GM21717 (cell line): Measurements from ENCODE around the gene MIPOL1.

Source experiments
- ATAC-seq: cut with Tn5 transposase; IDR thresholded peaks from one replicate; pipeline ENCODE4 v1.9.1; 2021; ENCODE audit warnings: mild to moderate bottlenecking, moderate library complexity; ENCODE audit not compliant: unreplicated experiment

Gene MIPOL1

GRCh38 chr14:37594238-37594970, 396.7 kb downstream of the MIPOL1 start:
- no peak for ATAC-seq

GRCh38 chr14:37594971-37595808, 397.5 kb downstream of the MIPOL1 start, which contains the start of the genes FOXA1 and TTC6:
Gene FOXA1, minus strand, starts transcription at chr14:37595249. Its CDS starts 277 bp downstream, at chr14:37594972.
Gene TTC6, plus strand, starts transcription at chr14:37595629. Its CDS starts 26,436 bp downstream, at chr14:37622065.
- ATAC-seq, result no peak

- ATAC-seq, result peak; percentile 83
Measured at GRCh38 chr14:37595809-37596621, 398.3 kb downstream of the MIPOL1 start.

- no peak for ATAC-seq
Measured at GRCh38 chr14:37596790-37597472, 399.2 kb downstream of the MIPOL1 start.

GRCh38 chr14:37597538-37597913, 399.8 kb downstream of the MIPOL1 start:
- ATAC-seq, result no peak

- no peak for ATAC-seq
Measured at GRCh38 chr14:37597914-37598746, 400.4 kb downstream of the MIPOL1 start.

DNA sequence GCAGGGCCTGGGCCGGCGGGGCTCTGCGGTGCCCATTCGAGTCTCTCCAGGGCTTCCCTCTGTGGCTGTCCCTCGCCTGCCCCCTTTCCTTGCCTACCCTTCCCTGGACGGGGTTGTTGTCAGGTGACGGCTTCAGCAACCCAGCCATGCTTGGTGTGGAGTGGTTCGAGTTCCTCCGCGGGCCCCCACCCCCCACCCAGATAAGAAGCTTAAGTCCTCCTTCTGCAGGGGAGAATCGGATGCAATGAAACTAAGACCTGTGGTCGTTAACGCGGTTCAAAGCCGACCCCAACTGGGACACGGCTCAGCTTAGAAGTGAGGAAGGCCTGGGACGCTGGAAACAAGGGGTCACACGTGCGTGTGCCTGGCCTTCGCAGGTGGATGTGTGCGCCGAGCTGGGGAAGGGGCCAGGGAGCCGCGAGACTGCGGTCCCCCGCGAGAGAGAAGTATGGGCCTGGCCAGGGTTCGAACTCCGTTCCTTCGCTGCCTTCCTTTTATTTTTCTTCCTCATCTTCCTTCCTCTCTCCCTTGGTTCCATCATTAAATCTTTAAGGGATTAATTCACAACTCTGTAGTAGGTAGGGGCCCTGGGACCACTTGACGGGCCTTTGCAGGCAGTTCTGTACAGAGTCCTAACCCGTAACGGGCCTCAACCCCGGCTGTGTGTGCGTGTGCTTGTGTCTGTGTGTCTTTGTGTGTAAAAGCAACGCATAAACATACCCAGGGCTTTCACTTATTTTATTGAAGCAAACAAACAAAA, 401.2 kb downstream of the MIPOL1 start:
- no peak for ATAC-seq

DNA sequence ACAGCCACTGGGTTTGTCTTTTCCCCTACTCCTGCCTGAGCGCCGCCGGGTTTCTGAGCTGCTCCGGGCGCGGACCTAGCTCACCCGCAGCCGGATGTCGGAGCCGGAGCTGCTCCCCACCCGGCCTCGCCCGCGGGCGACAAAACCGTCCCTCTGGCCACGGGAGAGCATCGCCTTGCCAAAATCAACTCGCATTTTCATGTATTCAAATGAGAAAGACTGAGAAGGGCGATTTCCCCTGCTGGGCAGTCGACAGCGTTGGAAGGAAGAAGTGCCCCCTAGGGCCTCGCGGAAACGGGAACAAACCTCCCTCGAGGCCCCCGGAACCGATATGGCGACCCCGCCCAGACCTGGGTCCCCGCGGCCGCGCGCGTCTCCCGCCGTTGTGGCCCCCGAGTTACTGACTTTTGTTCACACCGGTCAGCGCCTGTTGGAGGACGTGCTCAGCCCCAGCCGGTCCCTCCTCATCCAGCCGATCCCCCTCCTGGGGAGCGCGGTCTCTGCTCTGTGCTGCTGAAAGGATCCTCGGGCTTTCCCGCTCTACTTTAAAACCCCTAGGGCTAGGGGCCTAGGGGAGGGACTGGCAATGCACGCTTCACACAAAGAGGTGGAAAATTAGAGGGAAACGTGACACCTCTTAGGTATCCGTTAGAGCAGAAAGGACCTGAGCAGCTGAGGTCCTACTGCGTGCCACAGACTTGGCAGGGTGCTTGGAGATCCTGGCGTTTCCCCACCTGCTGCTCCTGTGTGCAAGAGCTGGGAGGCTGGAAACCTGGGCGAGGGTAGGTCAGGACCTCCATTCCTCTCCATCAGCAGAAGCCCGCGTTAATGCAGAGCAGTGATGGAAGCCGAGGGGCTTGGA, 402.0 kb downstream of the MIPOL1 start:
- no peak for ATAC-seq

DNA sequence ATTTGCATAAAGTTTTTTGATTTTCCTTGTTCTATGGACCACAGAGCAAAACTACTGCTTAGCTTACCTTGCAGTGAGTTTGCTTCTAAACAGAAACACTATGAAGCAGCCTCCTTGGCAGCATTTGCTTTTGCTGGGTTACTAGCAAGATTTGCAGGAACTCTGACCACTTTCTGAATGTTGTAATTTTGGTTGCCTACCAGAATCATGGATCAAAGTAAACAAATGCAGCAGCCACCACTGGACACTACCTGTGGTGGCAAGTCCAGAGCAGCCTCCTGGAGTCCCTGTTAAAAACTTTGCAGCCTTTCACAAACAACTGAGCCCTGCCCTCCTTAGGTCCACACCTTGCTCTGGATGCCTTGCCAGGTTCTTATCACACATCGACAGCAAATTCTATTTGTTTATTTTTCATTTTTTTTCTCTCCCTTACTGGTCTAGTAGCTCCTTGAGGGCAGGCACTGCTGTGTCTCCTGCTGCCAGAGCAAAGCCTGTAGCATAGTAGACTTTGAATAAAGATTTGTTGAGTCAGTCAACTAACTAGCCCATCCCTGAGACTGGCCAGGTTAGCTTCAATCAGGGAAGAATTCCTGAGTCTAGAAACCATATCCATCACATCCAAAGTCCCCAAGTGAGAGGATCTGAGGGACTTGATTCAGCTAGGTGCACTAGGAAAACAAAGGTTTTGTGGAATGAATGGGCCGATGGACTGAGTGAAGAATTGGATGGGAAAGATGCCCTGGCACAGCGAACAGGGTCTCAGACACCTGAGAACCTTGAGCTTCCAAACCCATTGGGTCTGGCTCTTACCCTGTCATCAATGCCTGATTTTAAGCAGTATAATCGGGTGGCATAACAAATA, 403.4 kb downstream of the MIPOL1 start:
- ATAC-seq, result no peak

DNA sequence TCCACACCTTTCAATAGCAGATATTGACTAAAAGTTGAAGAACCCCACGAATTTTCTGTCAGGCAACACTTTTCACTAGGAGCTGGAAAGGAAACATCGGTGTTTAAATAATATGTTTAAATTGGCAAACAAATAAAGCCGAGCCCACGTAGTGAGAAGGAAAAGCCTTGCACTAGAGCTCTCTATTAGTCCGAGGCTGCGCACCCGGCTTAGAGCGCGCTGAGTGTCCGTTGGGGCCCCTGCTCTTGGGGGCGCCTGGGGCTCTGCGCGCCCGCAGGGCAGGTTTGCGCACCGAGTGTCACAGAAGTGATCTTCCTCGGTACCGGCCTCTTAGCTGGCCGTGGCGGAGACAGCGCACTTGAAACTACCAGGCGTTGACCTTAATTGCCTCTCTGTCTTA, 404.1 kb downstream of the MIPOL1 start:
- ATAC-seq, result no peak
